ENCODE data around the gene PSME3.

PSME3 gene

GRCh38 chr17:42832934-42833766, at the start of gene PSME3:
PSME3 (plus strand) TSS chr17:42833397; CDS start chr17:42833632, 235 bp downstream.
- DNase-seq: peak; percentile 60 to 98 (median 89)

GRCh38 chr17:42783791-42784138, 49.4 kb upstream of the PSME3 start:
- DNase-seq: no peak

- peak in 1 of 51 donors; percentile 5 for DNase-seq
Observed at GRCh38 chr17:42784409-42784808, 48.8 kb upstream of the PSME3 start.

- DNase-seq: no peak
Observed at GRCh38 chr17:42784811-42785592, 48.2 kb upstream of the PSME3 start.

- no peak for DNase-seq
Observed at GRCh38 chr17:42787266-42787665, 45.9 kb upstream of the PSME3 start.

- no peak for DNase-seq
Observed at GRCh38 chr17:42791948-42792347, 41.2 kb upstream of the PSME3 start.

- DNase-seq: no peak
Observed at GRCh38 chr17:42792545-42792944, 40.7 kb upstream of the PSME3 start.

- no peak for DNase-seq
Observed at GRCh38 chr17:42795061-42795460, 38.1 kb upstream of the PSME3 start.

GRCh38 chr17:42795465-42795864, 37.7 kb upstream of the PSME3 start:
- no peak for DNase-seq

- no peak for DNase-seq
Observed at GRCh38 chr17:42796066-42796758, 37.0 kb upstream of the PSME3 start.

- no peak for DNase-seq
Observed at GRCh38 chr17:42797067-42798007, 35.9 kb upstream of the PSME3 start.

GRCh38 chr17:42798011-42798382, 35.2 kb upstream of the PSME3 start:
- DNase-seq: no peak

- DNase-seq: peak; percentile 23 to 84 (median 69)
Observed at GRCh38 chr17:42798383-42799380, 34.5 kb upstream of the PSME3 start, which contains the start of the genes CNTD1 and COA3. CNTD1 (plus strand) TSS chr17:42798861; CDS start chr17:42799068, 207 bp downstream. COA3 (minus strand) TSS chr17:42798704; CDS start chr17:42798681, 23 bp downstream.

GRCh38 chr17:42803074-42803883, 29.9 kb upstream of the PSME3 start:
- no peak for DNase-seq

- DNase-seq: no peak
Observed at GRCh38 chr17:42804918-42805367, 28.3 kb upstream of the PSME3 start.

GRCh38 chr17:42806249-42806648, 26.9 kb upstream of the PSME3 start:
- no peak for DNase-seq

- peak in 7 of 51 donors; percentile 1 to 45 (median 12) for DNase-seq
Observed at GRCh38 chr17:42809250-42809649, 23.9 kb upstream of the PSME3 start.

- DNase-seq: no peak
Observed at GRCh38 chr17:42814633-42815399, 18.4 kb upstream of the PSME3 start.

Data from hypothalamus (tissue), 51 donors.